ENCODE data around the gene GRID2. TPM values are rescaled to one million over a fixed set of nuclear protein-coding genes. Genes with fewer than 3 reads are reported as not detected.

The GRID2 gene
- polyA plus RNA-seq, 1 of the 3 experiments (the other 2 are of a cell fraction), result not detected

- TF ChIP-seq MEF2A (IDR thresholded peaks at IDR 0.05; ENCODE audit: borderline replicate concordance, low read depth) (no peak), CTCF (IDR thresholded peaks at IDR 0.05) (no peak), RFX5 (IDR thresholded peaks at IDR 0.05; ENCODE audit: low read length) (no peak), ELF1 (IDR thresholded peaks at IDR 0.05) (no peak), MAX (IDR thresholded peaks at IDR 0.05; ENCODE audit: low read depth) (no peak), GABPA (IDR thresholded peaks at IDR 0.05; ENCODE audit: low read depth) (no peak), GATA2 (CRISPR knock-in tag; IDR thresholded peaks at IDR 0.05) (no peak), SIN3A (IDR thresholded peaks at IDR 0.05; ENCODE audit: borderline replicate concordance, low read depth, low read length) (no peak), EP300 (IDR thresholded peaks at IDR 0.05; ENCODE audit: borderline replicate concordance in 1 of 2, low read depth in 1 of 2, low read length in 1 of 2) (no peak), NFIC (IDR thresholded peaks at IDR 0.05; ENCODE audit: borderline replicate concordance) (no peak), EZH2phosphoT487 (IDR thresholded peaks at IDR 0.05; ENCODE audit: borderline replicate concordance, low read depth) (no peak), RCOR1 (IDR thresholded peaks at IDR 0.05; ENCODE audit: low read length) (no peak), RAD21 (IDR thresholded peaks at IDR 0.05; ENCODE audit: low read length) (no peak), IRF3 (IDR thresholded peaks at IDR 0.05; ENCODE audit: low read depth, low read length) (no peak), FOSL2 (IDR thresholded peaks at IDR 0.05; ENCODE audit: borderline replicate concordance, low read depth) (no peak), RXRA (IDR thresholded peaks at IDR 0.05; ENCODE audit: borderline replicate concordance, low read depth) (no peak), NRF1 (IDR thresholded peaks at IDR 0.05; ENCODE audit: low read depth, low read length) (no peak), PBX3 (IDR thresholded peaks at IDR 0.05) (no peak)
- Histone ChIP-seq H3F3A (replicated peaks; ENCODE audit: insufficient read depth) (no peaks in the 10 kb centered on the region), H3K9ac (no peak overlapping the region), H4K20me1 (ENCODE audit: insufficient read depth) (no peaks in the 10 kb centered on the region), H3K79me2 (ENCODE audit: insufficient read depth) (no peaks in the 10 kb centered on the region), H3K9me3 (no peaks in the 10 kb centered on the region), H3K27ac (ENCODE audit: low read depth in 2 of 2, low read length in 1 of 2) (no peak overlapping the region), H3K27me3 (ENCODE audit: insufficient read depth) (no peaks in the 10 kb centered on the region), H3K36me3 (replicated peaks in 1 of 2; ENCODE audit: control insufficient read depth in 1 of 2, insufficient read depth in 2 of 2, low read length in 1 of 2) (no peaks in the 10 kb centered on the region), H3K4me3 (ENCODE audit: low read depth in 2 of 2, low read length in 1 of 2) (no peak overlapping the region), H2AFZ (ENCODE audit: low read depth) (no peak overlapping the region), H3K9me2 (no peaks in the 10 kb centered on the region), H3K4me1 (ENCODE audit: control insufficient read depth in 1 of 2, insufficient read depth in 2 of 2, low read depth in 1 of 2, low read length in 1 of 2) (no peaks in the 10 kb centered on the region), H3K4me2 (no peak overlapping the region)
- 57% methylated on average over 4 of the region's 4 CpGs for WGBS (ENCODE audit: low lambda C conversion rate)
- ChIA-PET POLR2A (no interaction called here), CTCF (interaction anchor here (0.9 kb wide), 2 partner anchors 14 to 18 kb away, joined by 3 to 4 read pairs; no protein-coding TSS in a partner anchor)
- DNase-seq, result no peak
Observed at GRCh38 chr4:92678292-92678691, 374.5 kb downstream of the GRID2 start.

All from SK-N-SH (cell line).